ENCODE measurements around the gene HPSE2.
"Not testable (repeated sequence)": the region's sequence is repeated elsewhere in the genome, so short reads cannot be mapped to it uniquely, and the experiment has no call there.

The HPSE2 gene

DNA sequence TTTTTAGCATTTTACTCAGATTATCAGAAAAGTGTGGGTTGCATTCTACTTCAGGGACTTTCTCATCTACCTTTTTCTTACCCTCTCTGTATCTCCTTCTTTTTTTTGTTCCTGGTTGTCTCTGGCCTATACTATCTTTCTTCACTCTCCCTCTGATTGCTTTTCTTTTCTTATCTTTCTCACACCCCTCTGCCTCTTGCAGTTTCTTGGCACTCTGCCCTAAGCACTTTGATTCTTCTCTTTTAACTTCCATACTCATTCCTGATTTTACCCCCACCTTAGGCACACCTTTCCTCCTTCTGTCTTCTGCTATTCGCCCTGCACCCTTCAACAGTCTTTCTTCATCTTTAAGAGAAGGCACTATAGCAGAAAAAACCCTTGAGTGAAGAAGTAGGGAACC is 696.1 kb downstream of the HPSE2 start:
- no peak for DNase-seq

DNA sequence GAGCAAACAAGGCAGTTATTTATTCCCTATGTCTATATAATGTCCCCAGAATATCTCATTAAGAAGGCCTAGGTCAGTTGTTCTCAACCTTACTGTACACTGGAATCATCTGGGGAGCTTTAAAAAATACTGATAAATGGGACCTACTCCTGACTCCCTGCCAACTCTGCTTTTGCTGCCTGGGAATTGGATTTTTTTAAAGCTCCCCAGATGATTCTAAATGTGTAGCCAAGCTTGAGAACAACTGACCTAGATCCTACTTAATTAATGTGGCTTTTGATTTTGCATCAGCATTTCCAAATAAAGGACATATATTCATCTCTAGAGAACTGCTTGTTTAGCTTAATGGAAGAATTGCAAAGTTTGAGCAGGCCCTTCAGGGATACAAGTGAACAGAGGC is 697.2 kb downstream of the HPSE2 start:
- no peak for DNase-seq

DNA sequence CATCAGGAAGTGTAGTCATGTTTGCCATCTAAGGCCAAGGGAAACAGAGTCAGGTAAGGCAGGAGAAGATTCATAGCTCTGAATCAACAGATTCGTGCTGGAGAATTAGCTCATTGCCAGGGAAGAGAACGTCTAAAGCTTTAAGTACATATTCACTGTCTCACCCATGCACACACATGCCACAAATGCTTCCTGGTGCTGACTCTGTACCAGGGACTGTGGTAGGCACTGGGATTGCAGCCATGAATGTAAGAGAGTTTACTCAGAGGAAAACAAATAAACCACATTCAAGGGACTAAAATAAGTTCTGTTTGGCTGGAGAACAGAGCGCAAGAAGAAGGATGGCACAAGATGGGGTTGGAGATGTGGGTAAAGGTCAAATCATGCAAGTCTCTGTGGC is 699.1 kb downstream of the HPSE2 start:
- no peak for DNase-seq

DNA sequence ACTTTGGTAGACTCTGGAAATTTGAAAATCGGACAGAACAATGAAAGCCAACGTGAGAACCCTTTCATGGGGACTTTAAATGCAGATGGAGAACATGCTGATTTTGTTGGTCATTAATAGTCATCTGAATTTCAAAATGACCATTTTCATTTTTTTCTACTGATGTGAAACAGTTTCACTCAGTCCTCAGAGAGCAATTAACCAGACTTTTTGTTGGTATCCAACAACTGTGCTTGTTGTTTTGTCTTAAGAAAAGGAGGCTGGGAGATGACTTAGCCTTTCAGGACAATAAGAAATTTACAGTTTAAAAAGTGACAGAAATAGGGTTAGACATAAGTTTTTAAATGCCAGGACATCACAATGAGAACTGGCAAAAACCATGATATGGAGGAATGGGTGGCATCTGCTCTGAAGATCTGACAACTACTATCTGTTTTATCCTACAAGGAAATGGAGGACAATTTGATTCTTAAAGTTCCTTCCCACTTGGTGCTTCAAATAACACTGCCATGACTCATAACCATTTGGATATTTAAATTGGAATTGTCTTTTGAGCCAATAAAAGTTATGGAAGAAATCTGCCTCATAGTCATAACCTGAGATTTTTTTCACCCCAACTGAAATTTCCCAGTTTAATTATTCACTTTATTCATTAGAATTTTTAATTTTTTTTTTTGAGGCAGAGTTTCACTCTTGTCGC is 701.8 kb downstream of the HPSE2 start:
- DNase-seq: no peak

DNA sequence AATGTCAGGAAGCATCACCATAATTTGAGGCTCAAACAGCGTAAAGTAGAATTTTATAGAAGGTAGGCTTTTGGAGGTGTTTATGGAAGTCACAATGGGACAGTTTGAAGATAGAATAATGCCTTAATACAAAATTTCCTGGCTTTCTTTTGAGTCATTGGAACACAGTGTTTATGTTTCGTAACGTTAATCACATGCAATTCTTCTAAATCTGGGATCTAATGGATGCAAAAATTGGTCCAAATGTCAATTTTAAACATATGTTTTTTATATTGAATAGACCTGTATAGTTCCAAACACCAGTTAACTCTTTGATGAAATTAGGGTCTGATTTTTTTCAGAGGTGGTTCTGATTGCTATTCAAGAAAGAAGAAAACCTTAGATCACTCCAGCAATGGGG is 702.4 kb downstream of the HPSE2 start:
- DNase-seq: no peak

DNA sequence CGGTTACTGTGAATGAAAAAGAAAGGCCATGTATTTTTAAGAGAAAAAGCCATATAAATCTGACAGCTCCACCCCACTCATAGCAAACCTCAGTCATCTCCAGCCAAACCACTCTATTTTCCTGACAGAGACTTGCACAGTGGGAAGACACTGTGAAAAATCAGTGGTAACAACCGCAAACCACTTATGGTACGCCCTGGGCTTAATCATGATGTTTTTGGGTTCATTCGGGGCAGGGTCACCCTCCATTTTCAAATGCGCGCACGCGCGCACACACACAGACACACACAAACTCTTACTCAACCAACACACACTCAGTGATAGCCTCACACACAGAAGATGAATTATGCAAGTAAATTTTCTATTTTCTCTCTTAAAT is 706.9 kb downstream of the HPSE2 start:
- DNase-seq: no peak

DNA sequence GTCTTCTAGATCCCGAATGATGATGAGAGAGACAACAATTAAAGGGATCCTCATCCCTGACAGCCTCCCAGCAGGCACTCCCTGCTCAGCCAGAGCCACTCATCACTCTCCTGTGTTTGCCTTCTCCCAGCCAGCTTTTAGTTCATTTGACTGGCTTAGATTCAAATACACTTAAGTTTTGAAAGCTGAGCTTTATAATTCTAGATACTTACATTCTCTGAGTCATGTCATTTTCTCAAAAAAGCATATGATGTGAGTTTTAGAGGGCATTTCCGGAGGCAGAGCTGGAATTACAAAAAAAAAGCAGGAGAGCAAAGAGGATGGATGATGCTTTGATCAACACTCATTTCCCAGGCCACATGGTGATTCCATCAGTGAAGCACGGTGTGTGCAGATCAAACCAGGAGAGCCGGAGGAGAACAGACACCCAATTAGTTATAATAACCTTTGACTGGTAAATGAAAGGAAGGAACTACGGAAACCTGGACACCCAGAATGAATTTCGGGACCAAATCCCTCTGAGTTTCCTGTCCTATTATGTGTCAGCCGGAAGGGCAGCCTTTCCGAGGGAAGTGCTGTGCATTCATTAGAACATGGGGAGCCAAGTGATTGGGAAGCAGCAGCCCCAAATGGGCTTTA is 707.4 kb downstream of the HPSE2 start:
- DNase-seq: no peak

DNA sequence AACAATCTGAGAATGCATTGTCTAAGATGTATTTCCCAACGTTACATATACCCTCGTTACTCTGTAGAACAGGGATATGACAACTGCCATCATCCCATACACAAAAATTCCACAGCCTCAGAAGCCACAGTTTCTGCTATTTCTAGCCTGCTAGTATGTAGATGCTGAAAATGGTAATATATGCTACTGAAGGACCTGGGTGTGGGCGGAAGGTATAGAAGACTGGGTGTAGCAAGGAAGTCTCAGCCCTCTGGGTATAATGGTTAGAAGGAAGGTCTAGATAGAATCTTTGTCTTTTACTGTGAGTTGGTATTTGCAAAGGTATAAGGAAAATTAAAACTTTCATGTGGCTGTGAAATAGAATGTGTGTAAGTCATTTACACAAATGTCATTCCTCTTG is 709.7 kb downstream of the HPSE2 start:
- DNase-seq: no peak

DNA sequence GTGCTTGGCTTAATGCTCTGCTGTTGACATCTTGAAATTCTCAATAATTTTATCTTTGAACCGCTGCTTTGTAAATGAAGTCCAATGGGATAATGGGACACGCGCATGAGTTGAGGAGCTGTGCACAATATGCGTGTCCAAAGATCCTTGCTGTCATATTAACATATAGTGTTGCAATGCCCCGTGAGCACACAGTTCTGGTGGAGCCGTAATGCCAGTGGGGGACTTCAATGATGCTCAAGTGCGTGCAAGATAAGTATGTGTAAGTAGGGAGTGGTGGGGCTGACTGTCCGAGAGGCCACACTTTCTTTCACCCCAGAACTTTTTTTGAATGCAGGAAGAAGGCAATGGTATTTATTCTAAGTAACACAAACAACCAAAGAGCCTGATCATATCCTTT is 711.5 kb downstream of the HPSE2 start:
- DNase-seq: no peak

DNA sequence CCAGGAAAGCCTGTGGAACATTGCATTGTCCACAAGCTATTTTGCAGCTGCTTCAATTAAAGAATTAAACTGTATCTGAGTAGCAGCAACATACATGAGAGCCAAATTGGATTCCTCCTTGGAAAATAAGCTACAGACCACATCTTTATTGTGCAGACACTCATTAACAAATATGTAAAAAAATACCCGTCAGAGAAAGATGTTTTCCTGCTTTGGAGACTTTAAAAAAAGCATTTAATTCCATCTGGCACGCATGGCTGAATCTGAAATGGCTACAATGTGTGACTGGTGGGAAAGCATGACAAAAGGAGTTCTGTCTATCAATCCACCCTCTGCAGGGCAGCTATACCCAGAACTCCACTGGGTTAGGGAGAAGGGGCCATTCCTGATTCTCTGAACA is 715.8 kb downstream of the HPSE2 start:
- no peak for DNase-seq

DNA sequence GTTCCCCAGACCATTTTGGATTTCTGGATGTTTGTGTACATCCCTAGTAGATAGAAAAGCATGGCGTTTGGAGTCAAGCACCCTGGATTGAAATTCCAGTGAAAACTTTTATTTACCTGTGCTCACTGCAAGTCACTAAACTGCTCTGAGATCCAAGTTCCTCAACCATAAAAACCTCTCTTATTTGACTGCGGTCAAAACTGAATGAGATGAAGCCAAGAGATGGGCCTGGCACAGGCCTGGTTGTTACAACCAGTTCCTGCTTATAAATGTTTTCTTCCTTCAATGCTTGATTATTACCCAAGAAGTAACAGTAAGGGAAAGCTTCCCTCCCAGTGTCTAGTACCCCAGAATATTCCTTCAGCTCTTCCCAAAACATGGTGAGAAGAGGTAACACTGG is 718.0 kb downstream of the HPSE2 start:
- DNase-seq: no peak

DNA sequence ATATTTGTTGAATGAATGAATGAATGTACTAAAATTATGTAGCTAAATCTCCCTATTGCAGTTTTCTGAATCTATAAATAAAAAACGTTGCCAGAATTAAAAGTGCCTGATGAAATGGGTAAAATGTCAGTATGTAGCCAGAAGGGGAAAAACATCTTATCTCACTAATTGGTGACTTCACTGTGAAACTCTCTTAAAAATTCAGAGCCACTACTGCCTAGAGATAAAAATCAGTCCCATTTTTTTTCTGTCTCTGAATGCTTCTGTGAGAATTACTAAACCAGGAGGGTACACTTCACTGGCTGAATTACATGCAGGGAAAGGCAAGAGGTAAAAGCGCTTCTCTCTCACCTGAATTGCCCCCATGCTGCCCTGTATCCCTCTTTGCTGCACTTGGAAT is 719.3 kb downstream of the HPSE2 start:
- DNase-seq: no peak

DNA sequence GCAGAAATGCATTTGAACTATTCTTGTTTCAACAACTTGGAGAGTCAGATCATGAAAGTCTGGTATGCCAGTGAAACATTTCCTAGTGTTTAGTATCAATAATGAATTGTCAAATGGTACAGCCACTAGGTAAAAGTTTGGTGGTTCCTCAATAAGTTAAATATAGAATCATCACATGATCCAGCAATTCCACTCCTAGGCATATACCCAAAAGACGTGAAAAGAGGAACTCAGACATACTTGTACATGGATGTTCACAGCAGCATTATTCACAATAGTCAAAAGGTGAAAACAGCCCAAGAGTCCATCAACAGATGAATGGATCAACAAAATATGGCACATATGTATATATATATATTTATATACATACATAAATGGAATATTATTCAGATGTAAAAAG is 721.9 kb downstream of the HPSE2 start:
- DNase-seq: no peak

DNA sequence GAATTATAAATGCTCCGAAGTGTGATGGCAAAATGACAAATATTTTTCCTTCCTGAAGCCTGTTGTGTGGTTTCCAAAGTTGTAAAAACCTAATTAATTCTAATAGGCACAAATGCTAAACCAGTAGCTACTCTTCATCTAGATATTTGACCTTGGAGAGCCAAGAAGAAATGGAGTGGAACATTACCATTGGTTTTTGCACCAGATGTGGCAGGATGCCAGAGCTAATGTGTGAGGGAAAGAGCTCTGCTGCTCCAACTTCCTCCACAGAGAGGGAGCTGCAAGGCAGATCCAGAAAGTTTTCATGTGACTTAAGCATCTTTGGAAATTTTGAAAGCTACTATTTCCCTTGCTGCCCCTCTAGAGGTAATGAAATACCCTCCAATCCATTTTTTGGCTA is 723.8 kb downstream of the HPSE2 start:
- no peak for DNase-seq

DNA sequence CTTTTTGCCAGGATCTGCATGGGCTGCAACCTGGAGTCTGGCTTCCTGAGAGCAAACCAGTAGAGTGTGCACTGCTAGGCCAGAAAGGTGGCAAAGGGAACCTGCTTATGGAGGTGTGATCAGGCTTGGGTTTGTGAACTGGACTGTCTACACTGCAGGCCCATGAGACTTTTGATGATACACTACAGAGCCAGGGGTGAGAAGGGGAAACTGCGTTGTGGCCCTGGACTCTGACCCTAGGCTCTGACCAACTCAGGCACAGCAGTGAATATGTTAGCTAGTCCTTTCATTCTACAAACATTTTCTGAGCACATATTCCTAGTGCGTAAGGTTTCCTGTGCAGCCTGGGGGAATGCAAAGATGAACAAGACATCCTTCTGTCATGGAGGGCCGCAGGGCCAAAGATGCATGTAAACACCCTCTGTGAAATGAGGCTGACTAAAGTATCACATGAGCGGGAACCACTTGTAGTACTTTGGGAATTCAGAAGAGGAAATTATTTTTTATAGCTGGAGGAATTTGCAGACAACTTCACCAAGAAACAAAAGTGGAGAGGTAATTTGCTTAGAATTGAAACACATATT is 725.1 kb downstream of the HPSE2 start:
- DNase-seq: no peak

DNA sequence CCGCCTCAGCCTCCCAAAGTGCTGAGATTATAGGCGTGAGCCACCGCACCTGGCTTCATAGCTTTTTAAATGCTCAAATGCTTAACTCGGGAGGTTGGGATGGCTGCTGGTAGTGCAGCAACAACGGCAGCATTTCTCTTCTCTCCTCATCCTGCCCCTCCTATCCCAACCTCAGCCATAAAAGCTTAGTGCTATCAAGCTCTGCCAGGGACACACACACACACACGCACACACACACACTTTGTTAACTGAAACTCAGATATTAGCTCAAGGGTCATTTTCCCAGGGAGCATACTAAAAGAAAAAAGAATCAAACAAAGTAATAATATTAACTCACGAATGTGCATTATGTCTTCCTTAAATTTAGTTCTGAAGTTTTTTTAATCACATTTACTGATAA is 725.9 kb downstream of the HPSE2 start:
- no peak for DNase-seq

DNA sequence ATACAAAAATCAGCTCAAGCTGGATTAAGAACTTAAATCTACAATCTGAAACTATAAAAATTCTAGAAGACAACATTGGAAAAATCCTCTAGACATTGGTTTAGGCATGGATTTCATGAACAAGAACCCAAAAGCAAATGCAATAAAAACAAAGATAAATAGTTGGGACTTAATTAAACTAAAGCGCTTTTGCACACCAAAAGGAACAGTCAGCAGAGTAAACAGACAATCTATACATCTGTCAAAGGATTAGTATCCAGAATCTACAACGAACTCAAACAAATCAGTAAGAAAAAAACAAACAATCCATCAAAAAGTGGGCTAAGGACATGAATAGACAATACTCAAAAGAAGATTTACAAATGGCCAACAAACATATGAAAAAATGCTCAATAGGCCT is 733.1 kb downstream of the HPSE2 start:
- not testable (repeated sequence) for DNase-seq

DNA sequence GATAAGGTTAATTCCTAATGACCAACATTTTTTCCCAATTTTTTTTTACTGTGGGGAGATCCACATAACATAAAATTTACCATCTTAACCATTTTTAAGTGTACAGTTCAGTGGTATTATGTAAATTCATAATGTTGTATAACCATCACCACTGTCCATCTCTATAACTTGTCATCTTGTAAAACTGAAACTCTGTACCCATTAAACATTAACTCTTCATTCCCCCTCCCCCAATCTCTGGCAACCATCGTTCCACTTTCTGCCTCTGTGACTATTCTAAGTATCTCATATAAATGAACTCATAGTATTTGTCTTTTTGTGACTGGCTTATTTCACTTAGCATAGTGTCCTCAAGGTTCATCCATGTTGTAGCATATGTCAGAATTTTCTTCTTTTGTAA is 742.9 kb downstream of the HPSE2 start:
- DNase-seq: no peak

DNA sequence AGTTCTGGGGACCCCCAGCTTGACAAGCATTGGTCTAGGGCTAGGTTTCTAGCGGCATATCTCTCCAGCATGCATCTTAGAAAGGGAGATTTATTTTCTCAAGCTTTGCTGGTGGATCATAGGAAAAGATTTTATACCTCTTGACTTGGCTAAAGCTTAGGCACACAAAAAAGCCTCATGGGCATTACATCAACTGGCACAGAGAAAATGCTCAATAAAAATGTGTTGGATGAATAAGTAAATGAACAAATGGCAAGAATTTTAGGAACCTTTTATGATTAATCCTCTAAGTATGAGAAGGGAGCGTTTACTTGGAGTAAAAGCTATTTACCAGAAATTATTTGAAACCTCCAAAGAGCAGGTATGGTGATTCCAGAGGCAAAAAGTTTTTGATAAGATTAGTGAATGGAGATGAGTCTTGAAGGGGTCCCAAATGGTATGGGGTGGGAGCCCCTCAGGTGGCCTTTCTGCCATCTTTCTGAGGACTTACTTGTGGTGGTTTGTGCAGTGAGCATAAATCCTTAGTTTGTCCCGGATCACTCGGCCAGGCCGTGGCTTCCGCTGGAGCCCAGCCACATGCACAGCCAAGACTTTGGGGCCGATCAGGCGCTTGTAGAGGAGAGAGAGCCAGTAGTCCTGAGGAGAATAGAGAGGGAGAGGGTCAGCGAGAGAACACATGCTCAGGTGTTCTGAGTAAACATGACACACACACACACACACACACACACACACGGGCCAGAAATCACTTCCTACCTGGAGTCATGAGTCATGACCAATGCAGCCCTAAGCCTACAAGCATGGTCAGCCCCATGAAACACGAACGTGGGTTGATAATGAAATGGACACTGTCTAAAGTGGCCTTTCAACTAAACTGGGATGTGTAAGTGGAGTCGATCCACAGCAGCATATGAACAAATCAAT is 745.8 kb downstream of the HPSE2 start:
- DNase-seq: no peak

DNA sequence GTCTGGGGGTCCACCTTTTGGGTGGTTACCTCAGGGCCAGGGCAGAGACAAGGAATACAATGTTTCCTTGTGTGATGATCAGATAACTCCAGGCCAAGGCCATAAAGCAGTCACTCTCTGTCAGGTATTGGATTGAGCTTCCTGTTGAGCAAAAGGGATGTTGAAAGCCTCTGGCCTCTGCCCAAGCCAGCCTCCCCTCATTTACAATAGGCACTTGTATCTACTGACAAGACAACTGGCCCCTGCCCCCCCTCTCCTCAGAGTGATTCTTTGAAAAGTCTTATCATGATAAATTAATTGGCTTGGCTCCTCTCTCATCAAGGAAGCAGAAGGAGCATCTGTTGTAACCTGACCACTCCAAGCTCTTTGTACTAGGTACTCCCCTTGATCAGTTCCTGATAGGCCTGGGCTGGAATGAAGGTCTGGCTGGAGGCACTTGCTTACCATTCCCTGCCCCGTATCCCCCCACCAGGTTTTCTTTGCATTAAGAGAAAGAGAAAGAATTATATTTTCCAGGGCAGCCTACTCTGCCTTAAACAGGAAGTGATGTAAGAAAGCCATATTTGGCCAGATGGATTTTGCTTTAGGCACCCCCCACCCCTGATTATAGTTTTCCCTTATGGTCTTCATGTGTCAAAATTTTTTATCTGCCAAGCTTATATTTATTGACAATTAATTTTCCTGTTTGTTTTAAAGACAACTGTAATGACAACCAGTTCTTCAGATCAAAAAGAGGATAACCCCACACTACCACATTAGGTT is 746.8 kb downstream of the HPSE2 start:
- no peak for DNase-seq

DNA sequence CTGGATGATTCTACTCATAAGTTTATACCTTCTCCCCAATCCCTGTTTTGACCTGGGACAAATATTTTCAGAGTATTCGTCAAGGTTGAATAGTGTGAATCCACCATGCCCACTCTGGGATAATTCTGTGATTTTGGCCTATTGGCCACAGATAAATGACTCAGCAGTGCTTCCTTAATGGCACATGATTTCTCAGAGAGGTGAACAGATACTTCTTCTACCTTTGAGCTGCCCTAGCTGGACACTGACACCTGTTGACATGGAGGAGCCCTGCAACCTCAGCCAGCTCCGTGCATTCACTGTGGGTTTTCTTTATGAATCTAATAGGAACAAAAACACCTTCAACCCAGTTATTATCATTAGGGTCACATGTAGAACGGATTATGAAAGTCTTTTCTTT is 748.0 kb downstream of the HPSE2 start:
- DNase-seq: no peak

DNA sequence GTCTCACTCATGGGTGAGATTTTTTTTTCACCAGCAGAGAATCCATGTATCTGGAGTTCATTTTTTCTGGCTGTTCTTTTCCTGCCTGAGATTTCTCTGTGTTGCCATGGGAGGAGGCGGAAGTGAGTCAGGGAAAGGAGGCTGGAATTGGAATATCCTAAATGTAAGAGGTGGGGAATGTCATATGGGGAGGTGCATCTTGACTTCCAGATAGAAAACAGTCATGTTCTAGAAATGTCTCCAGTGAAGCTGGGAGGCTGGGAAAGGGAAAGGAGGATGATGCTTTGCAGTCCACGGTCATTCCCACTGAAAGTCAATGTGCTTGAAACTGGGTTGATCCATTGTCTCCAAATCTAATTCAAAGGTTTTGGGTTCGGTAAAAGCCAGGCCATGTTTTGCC is 749.2 kb downstream of the HPSE2 start:
- no peak for DNase-seq

DNA sequence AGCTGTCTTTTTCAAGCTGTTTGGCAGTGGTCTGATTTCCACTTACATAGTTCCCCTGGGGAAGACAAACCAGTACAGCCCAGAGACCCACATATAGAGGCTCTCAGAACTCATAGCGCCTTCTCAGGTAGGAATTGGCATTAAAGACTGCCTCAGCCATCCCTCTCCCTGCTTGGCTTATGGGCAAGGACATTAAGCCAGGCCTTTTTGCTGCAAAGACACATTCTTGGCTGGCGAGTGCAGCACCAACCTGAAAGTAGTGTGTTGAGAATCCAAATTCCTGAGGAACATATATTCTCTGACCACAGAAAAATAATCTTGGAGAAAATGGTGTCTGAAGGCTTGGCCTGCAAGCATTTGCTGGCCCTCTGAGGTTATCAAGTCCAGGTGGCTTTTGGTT is 749.7 kb downstream of the HPSE2 start:
- DNase-seq: no peak

All from activated CD4-positive, alpha-beta T cell treated with anti-CD3 and anti-CD28 coated beads for 1 hour (primary cell).